ENCODE results near the gene PIGV. TPM values are rescaled to one million over a fixed set of nuclear protein-coding genes. Genes with fewer than 3 reads are reported as not detected.

The PIGV gene
- total and polyA plus RNA-seq, 2 experiments from 2014 or later: 20.4 to 28.9 TPM

DNA sequence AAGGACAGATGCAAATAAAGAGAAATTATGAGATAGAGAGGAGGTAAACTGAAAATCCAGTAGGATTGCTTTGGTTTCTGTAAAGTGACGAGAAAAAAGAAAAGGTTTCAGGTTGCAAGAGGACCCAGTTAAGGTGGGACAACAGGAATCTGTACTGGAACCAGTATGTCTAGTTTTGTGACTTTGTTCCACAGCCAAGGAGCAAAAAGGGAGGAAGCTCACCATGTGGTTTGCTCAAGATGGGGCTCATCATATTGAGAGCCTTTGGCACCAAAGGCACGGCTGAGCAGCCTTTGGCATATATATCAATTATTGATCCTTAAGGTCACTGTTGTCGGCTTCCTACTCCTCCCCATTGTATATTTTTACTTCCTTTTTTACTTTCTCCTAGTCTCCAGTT lies 37.0 kb downstream of the PIGV start:
- Histone ChIP-seq H2AFZ (peak overlapping the region; percentile 98; the same call in 1 of the 2 replicates), H3K4me1 (ENCODE audit: insufficient read depth) (peaks cover 5% of the 10 kb centered on the region; the same call in 1 of the 2 replicates), H3K79me2 (ENCODE audit: insufficient read depth) (peaks cover 24% of the 10 kb centered on the region), H3F3A (ENCODE audit: insufficient read depth) (peaks cover 15% of the 10 kb centered on the region), H3K27me3 (replicated peaks; ENCODE audit: insufficient read depth) (no peaks in the 10 kb centered on the region), H3K36me3 (ENCODE audit: low read depth) (no peaks in the 10 kb centered on the region), H3K9ac (no peak overlapping the region), H3K4me2 (ENCODE audit: unreplicated experiment) (no peak overlapping the region), H3K9me2 (ENCODE audit: insufficient read depth) (no peaks in the 10 kb centered on the region), H3K27ac (no peak overlapping the region), H4K20me1 (ENCODE audit: insufficient read depth) (no peaks in the 10 kb centered on the region), H3K9me3 (ENCODE audit: low read depth) (no peaks in the 10 kb centered on the region), H3K4me3 (no peak overlapping the region)
- TF ChIP-seq EZH2phosphoT487 (IDR thresholded peaks at IDR 0.05; ENCODE audit: insufficient read depth, low read depth) (no peak), EZH2 (IDR thresholded peaks at IDR 0.05; ENCODE audit: insufficient read depth, poor library complexity, severe bottlenecking) (no peak)
- DNase-seq: no peak
- WGBS, 2 experiments (ENCODE audit: low coverage in 1 of 2, low lambda C conversion rate in 2 of 2, missing lambda C conversion rate in 2 of 2): 89 to 90% methylated on average over 3 of the region's 3 CpGs
- in situ Hi-C loops (cut with MboI): no loop called here

DNA sequence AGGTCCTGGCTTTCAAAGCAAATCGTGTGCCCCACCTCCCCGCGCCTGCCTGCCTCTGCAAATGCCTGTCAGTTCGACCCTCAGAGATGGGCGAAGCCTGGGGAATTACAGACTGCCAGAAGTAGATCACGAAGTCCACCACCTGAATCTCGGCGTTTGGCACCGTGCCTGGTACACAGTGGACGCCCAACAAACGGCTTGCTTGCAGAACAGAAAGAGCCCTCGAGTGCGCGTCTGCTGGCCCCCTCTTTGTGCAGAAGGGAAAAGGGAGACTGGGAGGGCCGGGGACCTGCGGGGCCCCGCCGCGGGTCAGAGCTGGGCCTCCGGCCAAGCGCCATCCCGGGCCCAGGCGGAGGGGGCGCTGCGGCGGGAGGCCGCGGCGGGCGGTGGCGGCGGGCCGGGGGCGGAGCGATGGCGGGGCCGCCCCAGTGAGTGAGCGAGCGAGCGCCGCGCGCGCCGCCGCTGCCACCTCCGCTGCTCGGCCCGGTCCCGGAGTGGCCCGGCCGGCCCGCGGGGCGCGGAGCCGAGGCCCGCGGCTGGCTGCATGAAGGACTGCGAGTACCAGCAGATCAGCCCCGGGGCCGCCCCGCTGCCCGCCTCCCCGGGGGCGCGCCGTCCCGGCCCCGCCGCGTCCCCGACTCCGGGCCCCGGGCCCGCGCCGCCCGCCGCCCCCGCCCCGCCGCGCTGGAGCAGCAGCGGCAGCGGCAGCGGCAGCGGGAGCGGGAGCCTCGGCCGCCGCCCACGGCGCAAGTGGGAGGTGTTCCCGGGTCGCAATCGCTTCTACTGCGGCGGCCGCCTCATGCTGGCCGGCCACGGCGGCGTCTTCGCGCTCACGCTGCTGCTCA lies 38.7 kb downstream of the PIGV start, which contains the start of gene ZDHHC18:
ZDHHC18 (plus strand) TSS at position 428 of the 845 bp plus-strand sequence; CDS start at position 545, 117 bp downstream.
- Histone ChIP-seq H3K9me2 (ENCODE audit: insufficient read depth) (no peaks in the 10 kb centered on the region), H3K9me3 (ENCODE audit: low read depth) (no peaks in the 10 kb centered on the region), H3F3A (ENCODE audit: insufficient read depth) (peaks cover 15% of the 10 kb centered on the region), H3K27ac (peak within 1 kb of the TSS; percentile 20; the same call in 1 of the 2 replicates), H3K79me2 (ENCODE audit: insufficient read depth) (peaks cover 42% of the 10 kb centered on the region), H2AFZ (peak within 1 kb of the TSS; percentile 98), H4K20me1 (ENCODE audit: insufficient read depth) (no peaks in the 10 kb centered on the region), H3K27me3 (replicated peaks; ENCODE audit: insufficient read depth) (no peaks in the 10 kb centered on the region), H3K4me3 (peak within 1 kb of the TSS; percentile 78), H3K36me3 (ENCODE audit: low read depth) (no peaks in the 10 kb centered on the region), H3K9ac (peak within 1 kb of the TSS; percentile 87), H3K4me2 (ENCODE audit: unreplicated experiment) (peak within 1 kb of the TSS; percentile 91), H3K4me1 (ENCODE audit: insufficient read depth) (peaks cover 5% of the 10 kb centered on the region; the same call in 1 of the 2 replicates)
- TF ChIP-seq EZH2phosphoT487 (IDR thresholded peaks at IDR 0.05; ENCODE audit: insufficient read depth, low read depth): no peak
- TF ChIP-seq EZH2 (IDR thresholded peaks at IDR 0.05; ENCODE audit: insufficient read depth, poor library complexity, severe bottlenecking): no peak
- 1 to 2% methylated on average over 16 to 36 of the region's 107 CpGs for WGBS, 2 experiments (ENCODE audit: low coverage in 1 of 2, low lambda C conversion rate in 2 of 2, missing lambda C conversion rate in 2 of 2)
- in situ Hi-C loops (cut with MboI): no loop called here
- peak; percentile 85 for DNase-seq

DNA sequence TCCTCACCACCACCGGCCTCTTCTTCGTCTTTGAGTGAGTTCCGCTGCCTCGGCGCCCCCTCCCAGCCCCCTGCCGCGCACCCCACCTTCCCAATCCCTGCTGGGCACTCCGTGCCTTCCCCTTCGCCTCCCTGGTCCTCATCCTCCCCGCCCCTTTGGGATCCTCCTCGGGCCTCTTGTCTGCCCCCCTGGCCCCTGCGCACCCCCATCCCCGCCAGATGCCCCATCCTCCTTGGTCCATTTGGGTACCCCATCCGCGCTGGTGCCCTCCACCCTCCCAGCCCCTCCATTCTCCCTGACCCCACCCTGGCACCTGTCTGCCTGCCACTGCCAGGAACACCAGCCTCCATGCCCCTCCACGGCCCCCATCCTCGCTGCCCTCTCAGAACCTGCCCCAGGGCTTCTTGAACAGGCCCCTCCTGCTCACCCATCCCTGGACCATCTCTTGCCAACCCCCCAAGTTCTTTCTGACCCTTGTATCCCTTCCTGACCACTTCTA lies 39.4 kb downstream of the PIGV start:
- Histone ChIP-seq H2AFZ (peak overlapping the region; percentile 70), H3K79me2 (ENCODE audit: insufficient read depth) (peaks cover 42% of the 10 kb centered on the region)

DNA sequence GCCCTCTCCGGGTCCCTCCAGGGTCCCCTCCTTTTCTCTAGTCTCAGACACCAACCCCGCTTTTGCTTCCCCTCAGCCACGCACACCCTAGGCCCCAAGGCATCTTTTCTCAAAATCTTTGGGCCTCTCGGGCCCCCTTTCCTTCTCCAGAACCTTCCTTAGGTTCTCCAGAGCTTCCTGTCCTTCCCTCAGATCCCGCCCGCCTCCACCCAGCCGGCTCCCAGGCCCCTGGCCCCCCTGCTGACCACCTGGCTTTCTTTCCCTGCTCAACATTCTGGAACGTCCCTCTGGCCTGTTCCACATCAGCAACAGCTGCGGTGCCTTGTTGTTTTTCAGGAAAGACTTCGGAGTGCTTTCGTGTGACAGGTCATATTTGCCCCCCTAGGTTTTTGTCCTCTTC lies 39.9 kb downstream of the PIGV start:
- 17 to 18% methylated on average over 11 of the region's 11 CpGs for WGBS, 2 experiments (ENCODE audit: low coverage in 1 of 2, low lambda C conversion rate in 2 of 2, missing lambda C conversion rate in 2 of 2)
- Histone ChIP-seq H4K20me1 (ENCODE audit: insufficient read depth) (no peaks in the 10 kb centered on the region), H3K4me1 (ENCODE audit: insufficient read depth) (peaks cover 5% of the 10 kb centered on the region; the same call in 1 of the 2 replicates), H3K9ac (peak overlapping the region; percentile 87), H3K79me2 (ENCODE audit: insufficient read depth) (peaks cover 42% of the 10 kb centered on the region), H3K9me3 (ENCODE audit: low read depth) (no peaks in the 10 kb centered on the region), H3F3A (ENCODE audit: insufficient read depth) (peaks cover 15% of the 10 kb centered on the region), H3K27me3 (replicated peaks; ENCODE audit: insufficient read depth) (no peaks in the 10 kb centered on the region), H3K27ac (no peak overlapping the region), H3K4me3 (peak overlapping the region; percentile 78), H3K9me2 (ENCODE audit: insufficient read depth) (no peaks in the 10 kb centered on the region), H3K4me2 (ENCODE audit: unreplicated experiment) (peak overlapping the region; percentile 86), H2AFZ (peak overlapping the region; percentile 70; the same call in 1 of the 2 replicates), H3K36me3 (ENCODE audit: low read depth) (peaks cover 4% of the 10 kb centered on the region; the same call in 1 of the 2 replicates)
- no peak for TF ChIP-seq EZH2 (IDR thresholded peaks at IDR 0.05; ENCODE audit: insufficient read depth, poor library complexity, severe bottlenecking)
- no peak for TF ChIP-seq EZH2phosphoT487 (IDR thresholded peaks at IDR 0.05; ENCODE audit: insufficient read depth, low read depth)
- in situ Hi-C loops (cut with MboI): no loop called here
- DNase-seq: peak; percentile 30

More for the DNA sequence above, 39.4 kb downstream of the PIGV start:
- Histone ChIP-seq H3K9ac (peak overlapping the region; percentile 87), H3K36me3 (ENCODE audit: low read depth) (no peaks in the 10 kb centered on the region), H3K4me1 (ENCODE audit: insufficient read depth) (peaks cover 5% of the 10 kb centered on the region; the same call in 1 of the 2 replicates), H3K27me3 (replicated peaks; ENCODE audit: insufficient read depth) (no peaks in the 10 kb centered on the region), H3F3A (ENCODE audit: insufficient read depth) (peaks cover 15% of the 10 kb centered on the region), H3K9me2 (ENCODE audit: insufficient read depth) (no peaks in the 10 kb centered on the region), H3K4me3 (peak overlapping the region; percentile 78), H4K20me1 (ENCODE audit: insufficient read depth) (no peaks in the 10 kb centered on the region), H3K27ac (no peak overlapping the region), H3K4me2 (ENCODE audit: unreplicated experiment) (peak overlapping the region; percentile 86), H3K9me3 (ENCODE audit: low read depth) (no peaks in the 10 kb centered on the region)
- DNase-seq: no peak
- WGBS, 2 experiments (ENCODE audit: low coverage in 1 of 2, low lambda C conversion rate in 2 of 2, missing lambda C conversion rate in 2 of 2): 2 to 7% methylated on average over 3 to 17 of the region's 17 CpGs
- TF ChIP-seq EZH2phosphoT487 (IDR thresholded peaks at IDR 0.05; ENCODE audit: insufficient read depth, low read depth) (no peak), EZH2 (IDR thresholded peaks at IDR 0.05; ENCODE audit: insufficient read depth, poor library complexity, severe bottlenecking) (no peak)
- in situ Hi-C loops (cut with MboI): no loop called here
